ENCODE data around the gene CCDC97. TPM values are rescaled to one million over a fixed set of nuclear protein-coding genes. Genes with fewer than 3 reads are reported as not detected.

CCDC97 gene
- total RNA-seq, 1 experiment from 2014 or later: 39.4 TPM

DNA sequence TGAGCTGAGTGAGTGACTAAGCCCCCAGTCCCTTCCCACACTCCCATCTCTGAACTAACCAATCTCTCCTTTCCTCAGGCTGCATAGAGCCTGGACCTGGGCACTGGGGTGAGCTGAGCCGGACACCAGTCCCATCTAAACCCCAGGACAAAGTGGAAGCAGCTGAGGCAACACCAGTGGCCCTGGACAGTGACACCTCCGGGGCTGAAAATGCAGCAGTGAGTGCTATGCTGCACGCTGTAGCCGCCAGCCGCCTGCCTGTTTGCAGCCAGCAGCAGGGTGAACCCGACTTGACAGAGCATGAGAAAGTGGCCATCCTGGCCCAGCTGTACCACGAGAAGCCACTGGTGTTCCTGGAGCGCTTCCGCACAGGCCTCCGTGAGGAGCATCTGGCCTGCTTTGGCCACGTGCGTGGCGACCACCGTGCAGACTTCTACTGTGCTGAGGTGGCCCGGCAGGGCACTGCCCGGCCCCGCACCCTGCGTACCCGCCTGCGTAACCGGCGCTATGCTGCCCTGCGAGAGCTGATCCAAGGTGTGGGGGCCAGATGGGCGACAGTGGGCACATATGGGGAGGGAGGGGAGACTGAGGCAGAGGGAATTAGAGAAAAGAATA lies 6.4 kb downstream of the CCDC97 start:
- TF ChIP-seq, protein P1, sequence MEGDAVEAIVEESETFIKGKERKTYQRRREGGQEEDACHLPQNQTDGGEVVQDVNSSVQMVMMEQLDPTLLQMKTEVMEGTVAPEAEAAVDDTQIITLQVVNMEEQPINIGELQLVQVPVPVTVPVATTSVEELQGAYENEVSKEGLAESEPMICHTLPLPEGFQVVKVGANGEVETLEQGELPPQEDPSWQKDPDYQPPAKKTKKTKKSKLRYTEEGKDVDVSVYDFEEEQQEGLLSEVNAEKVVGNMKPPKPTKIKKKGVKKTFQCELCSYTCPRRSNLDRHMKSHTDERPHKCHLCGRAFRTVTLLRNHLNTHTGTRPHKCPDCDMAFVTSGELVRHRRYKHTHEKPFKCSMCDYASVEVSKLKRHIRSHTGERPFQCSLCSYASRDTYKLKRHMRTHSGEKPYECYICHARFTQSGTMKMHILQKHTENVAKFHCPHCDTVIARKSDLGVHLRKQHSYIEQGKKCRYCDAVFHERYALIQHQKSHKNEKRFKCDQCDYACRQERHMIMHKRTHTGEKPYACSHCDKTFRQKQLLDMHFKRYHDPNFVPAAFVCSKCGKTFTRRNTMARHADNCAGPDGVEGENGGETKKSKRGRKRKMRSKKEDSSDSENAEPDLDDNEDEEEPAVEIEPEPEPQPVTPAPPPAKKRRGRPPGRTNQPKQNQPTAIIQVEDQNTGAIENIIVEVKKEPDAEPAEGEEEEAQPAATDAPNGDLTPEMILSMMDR (conservative IDR thresholded peaks at IDR 0.05): no peak
- H4K20me1 ChIP-seq (ENCODE audit: control insufficient read depth, insufficient read depth, insufficient read length): no peaks in the 10 kb centered on the region
- no peak overlapping the region for H3K27ac Mint-ChIP-seq

More for the DNA sequence above, 6.4 kb downstream of the CCDC97 start:
- Histone ChIP-seq H3K9me3 (ENCODE audit: control insufficient read depth, low read depth, low read length) (no peaks in the 10 kb centered on the region), H2BK120ac (ENCODE audit: low read depth, low read length, poor library complexity, severe bottlenecking) (no peak overlapping the region), H3K9ac (ENCODE audit: extremely low read depth, insufficient read length, low read length) (no peak overlapping the region), H3K56ac (ENCODE audit: insufficient read length, low read depth, low read length) (no peak overlapping the region), H3K79me2 (ENCODE audit: insufficient read depth, low read length) (no peaks in the 10 kb centered on the region), H3K4me2 (ENCODE audit: insufficient read depth, insufficient read length, low read length) (no peak overlapping the region), H4K8ac (replicated peaks; ENCODE audit: insufficient read length, low read depth, low read length) (no peak overlapping the region), H4K91ac (ENCODE audit: insufficient read length, low read depth, low read length) (no peak overlapping the region), H3K18ac (ENCODE audit: insufficient read length, low read depth, low read length) (no peak overlapping the region), H2AFZ (ENCODE audit: low read length) (no peak overlapping the region), H2BK5ac (ENCODE audit: insufficient read length, low read length) (no peak overlapping the region), H2BK20ac (ENCODE audit: low read depth, low read length, poor library complexity, severe bottlenecking) (no peak overlapping the region), H2BK15ac (ENCODE audit: low read depth, low read length) (no peak overlapping the region), H3K23me2 (ENCODE audit: insufficient read length, low read depth, low read length, poor library complexity, severe bottlenecking) (no peaks in the 10 kb centered on the region), H2BK12ac (ENCODE audit: insufficient read length, low read depth, low read length) (no peak overlapping the region), H3K4ac (ENCODE audit: low read depth, low read length) (no peak overlapping the region), H2AK5ac (ENCODE audit: insufficient read length, low read length) (no peak overlapping the region), H3K14ac (ENCODE audit: insufficient read depth, low read length) (no peak overlapping the region), H4K5ac (ENCODE audit: insufficient read length, low read depth, low read length) (no peak overlapping the region), H3K4me1 (ENCODE audit: insufficient read depth, low read length) (no peaks in the 10 kb centered on the region), H3K79me1 (ENCODE audit: insufficient read depth, low read depth, low read length, poor library complexity, severe bottlenecking) (no peaks in the 10 kb centered on the region), H3K27ac (ENCODE audit: insufficient read length, low read depth, low read length) (no peak overlapping the region), H3T11ph (ENCODE audit: low read length) (no peak overlapping the region), H3K27me3 (ENCODE audit: insufficient read depth, low read length) (no peaks in the 10 kb centered on the region), H3K23ac (ENCODE audit: insufficient read length, low read depth, low read length) (no peak overlapping the region)
- H3K9me3 Mint-ChIP-seq: no peaks in the 10 kb centered on the region; a peak in 1 of 5 replicates
- peaks cover 26 to 78% (median 77%) of the 10 kb centered on the region in 3 experiments for H3K36me3 Mint-ChIP-seq (ENCODE audit: insufficient read depth in 1 of 3, low read depth in 3 of 3)
- DNase-seq: no peak
- H3K4me3 Mint-ChIP-seq: no peak overlapping the region
- no peaks in the 10 kb centered on the region; the same call in 1 of the 2 replicates for H3K27me3 Mint-ChIP-seq (ENCODE audit: low read depth)
- peaks cover 7% of the 10 kb centered on the region in 2 experiments; a peak in 3 of 4 replicates for H3K4me1 Mint-ChIP-seq
- WGBS (ENCODE audit: extremely low coverage, insufficient read length, low lambda C conversion rate): no CpG with 5 or more reads among the region's 24 CpGs

Measured in H9 (cell line).